Body of pancreas (tissue), 4 donors: Measurements from ENCODE around the gene SERHL2.

Source experiments
- CTCF ChIP-seq, 7 experiments: fragments of 450-650 bp in 4 of 7; fragments of 200-600 bp in 3 of 7; sonication (generic) in 3 of 7; IDR thresholded peaks; one replicate each; pipeline ENCODE4 v1.5.1; 2016 to 2019; ENCODE audit warnings: antibody characterized with exemption in 7 of 7
- POLR2A ChIP-seq, 3 donors: fragments of 450-650 bp; IDR thresholded peaks; one replicate each; pipeline ENCODE4 v1.6.1; 2016; ENCODE audit warnings: antibody characterized with exemption in 3 of 3, mild to moderate bottlenecking in 2 of 3

GRCh38 chr22:42613872-42614301 is 60.1 kb downstream of the SERHL2 start:
- TF ChIP-seq POLR2A (IDR thresholded peaks at IDR 0.05) (no peak), CTCF (IDR thresholded peaks at IDR 0.05) (no peak)
